HG02938 (cell line): ENCODE results near the gene HAGH.
"Not testable (repeated sequence)": the region's sequence is repeated elsewhere in the genome, so short reads cannot be mapped to it uniquely, and the experiment has no call there.

ENCODE experiments used
- ATAC-seq: cut with Tn5 transposase; IDR thresholded peaks from one replicate; pipeline ENCODE4 v1.9.1; 2021; ENCODE audit warnings: mild to moderate bottlenecking, moderate library complexity; ENCODE audit not compliant: unreplicated experiment

HAGH gene

DNA sequence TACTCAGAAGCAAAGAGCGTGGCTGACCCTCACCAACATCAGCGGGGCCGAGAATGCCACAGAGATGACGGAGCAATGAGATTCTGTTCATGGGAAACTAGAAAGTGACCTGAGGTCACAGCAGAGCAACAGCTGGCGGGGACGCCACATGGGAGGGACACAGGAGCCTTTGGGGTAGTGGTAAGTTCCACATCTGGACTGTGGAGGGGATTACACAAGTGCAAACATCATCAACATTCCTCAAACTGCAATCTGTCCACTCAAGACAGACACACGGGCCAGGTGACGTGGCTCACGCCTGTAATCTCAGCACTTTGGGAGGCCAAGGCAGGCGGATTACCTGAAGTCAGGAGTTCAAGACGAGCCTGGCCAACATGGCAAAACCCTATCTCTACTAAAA lies 11.2 kb downstream of the HAGH start:
- no peak for ATAC-seq

- ATAC-seq: no peak
These were observed 13.9 kb downstream of the HAGH start for GRCh38 chr16:1812732-1813163.

GRCh38 chr16:1810536-1810935 lies 16.1 kb downstream of the HAGH start:
- no peak for ATAC-seq

- no peak for ATAC-seq
These were observed 16.5 kb downstream of the HAGH start for GRCh38 chr16:1810106-1810505.

GRCh38 chr16:1809281-1809801 lies 17.3 kb downstream of the HAGH start:
- no peak for ATAC-seq

DNA sequence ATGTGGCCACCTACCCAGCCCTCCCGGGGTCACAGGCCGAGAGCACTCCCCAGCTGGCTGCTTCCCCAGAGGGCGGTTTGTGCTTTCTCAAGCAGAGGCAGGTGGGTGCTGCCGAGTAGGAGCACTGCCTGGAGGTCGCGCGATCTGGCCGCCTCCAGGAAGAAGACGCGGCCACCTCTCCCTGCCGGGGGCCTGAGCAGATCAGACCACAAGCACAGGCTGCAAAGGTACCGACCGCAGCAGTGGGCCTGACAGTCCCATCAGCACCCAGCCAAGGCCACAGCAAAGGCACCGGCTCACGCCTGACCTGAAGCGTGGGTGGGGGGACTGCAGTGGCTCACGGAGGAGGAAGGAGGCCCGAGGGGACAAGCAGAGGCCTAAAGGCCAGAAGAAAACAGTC lies 17.9 kb downstream of the HAGH start:
- ATAC-seq: no peak

DNA sequence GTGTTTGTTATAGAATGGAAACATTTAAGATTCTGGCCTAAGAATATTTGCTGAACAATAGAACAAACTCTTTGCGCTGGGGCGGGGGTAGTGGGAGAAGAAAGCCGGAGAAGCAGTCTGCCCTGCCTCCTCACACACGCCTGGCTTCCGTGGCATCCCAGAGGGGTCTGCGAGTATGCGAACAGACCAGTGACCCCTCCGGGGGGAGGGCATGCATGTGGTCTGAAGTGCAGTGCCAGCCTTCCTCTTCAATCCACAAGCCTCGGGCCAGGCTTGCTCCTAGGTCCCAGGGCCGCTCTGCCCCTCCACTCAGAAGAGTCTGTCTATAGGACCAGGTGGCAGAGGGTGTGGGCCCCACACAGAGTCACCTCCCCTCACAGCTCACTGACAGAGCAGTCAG lies 19.0 kb downstream of the HAGH start:
- no peak for ATAC-seq

DNA sequence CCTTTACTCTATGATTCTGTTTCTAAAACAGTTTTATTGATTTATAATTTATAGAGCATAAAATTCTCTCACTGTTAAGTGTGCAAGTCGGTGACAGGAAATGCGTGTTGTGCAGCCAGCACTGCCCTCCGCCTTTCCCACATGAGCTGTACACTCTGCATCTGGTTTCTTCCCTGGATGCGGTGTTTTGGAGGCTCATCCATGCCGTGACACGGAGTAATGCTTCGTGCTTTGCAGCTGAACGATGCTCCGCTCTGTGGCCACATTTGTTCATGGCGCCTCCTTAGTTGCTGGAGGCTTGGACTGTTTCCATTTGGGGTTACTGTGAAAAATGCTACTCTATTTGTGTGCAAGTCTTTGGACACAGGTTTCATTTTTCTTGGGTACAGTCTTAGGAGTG lies 25.9 kb downstream of the HAGH start:
- ATAC-seq: no peak

GRCh38 chr16:1799263-1799662 lies 27.4 kb downstream of the HAGH start:
- not testable (repeated sequence) for ATAC-seq

GRCh38 chr16:1794908-1795666 lies 31.5 kb downstream of the HAGH start:
- ATAC-seq: no peak

DNA sequence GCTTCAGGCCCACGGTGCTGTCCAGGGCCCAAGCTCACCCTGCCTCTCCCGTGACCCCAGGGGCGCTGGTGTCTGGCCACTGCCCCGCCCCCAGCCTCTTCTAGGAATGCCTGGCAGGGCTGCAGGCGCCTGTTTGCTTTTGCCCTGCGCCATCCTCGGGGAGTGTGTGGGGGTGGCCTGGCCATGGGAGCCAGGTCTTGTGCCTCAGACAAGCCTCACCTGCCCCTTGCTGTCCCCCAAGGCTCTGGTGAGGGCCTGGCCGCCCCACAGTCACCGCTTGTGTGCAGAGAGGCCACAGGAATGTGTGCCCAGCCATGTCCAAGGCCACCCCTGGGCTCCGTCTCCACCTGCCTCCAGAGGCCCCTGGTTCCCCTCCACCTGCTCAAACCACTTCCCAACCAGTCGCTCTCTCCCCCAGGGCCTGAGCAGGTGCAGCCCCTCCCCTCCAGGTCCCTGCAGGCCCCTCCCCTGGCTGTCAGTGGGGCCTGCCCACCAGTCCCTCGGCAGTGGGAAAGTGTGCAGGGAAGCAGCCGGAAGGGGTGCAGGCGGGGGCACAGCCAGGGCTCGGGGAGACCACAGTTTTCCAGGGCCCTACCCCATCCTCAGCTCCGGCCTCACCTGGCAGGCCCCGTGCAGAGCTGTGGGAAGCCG lies 32.3 kb downstream of the HAGH start:
- ATAC-seq: no peak

GRCh38 chr16:1793578-1794220 lies 32.9 kb downstream of the HAGH start, which contains the start of gene IGFALS:
Gene IGFALS, minus strand, starts transcription at chr16:1793705. Its CDS starts 53 bp downstream, at chr16:1793652.
- no peak for ATAC-seq

GRCh38 chr16:1792836-1793577 lies 33.6 kb downstream of the HAGH start:
- no peak for ATAC-seq

GRCh38 chr16:1791943-1792812 lies 34.4 kb downstream of the HAGH start:
- ATAC-seq: no peak

DNA sequence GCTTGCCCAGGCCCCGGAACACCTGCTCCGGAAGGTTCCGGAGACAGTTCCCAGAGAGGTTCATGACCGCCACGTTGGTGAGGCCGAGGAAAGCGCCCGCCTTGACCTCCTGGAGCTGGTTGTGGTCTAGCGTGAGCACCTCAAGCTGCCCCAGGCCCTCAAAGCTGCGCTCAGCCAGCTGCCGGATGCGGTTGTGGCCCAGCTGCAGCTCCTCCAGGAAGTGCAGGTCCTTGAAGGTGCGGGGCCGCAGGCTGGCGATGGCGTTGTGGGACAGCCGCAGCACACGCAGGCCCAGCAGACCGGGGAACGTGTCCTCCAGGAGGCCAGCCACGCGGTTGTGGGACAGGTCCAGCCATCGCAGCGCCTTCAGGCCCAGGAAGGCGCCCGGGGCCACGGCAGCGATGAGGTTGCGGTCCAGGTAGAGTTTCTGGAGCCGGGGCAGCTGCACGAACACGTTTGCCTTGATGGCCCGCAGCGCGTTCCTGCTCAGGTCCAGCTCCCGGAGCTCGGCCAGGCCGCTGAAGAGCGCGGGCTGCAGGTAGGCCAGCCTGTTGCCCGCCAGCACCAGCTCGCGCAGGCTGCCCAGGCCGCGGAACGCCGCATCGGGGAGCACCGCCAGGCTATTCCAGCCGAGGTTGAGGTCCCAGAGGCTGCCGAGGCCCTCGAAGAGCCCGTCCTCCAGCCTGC lies 35.2 kb downstream of the HAGH start:
- ATAC-seq: no peak

- ATAC-seq: no peak
These were observed 35.9 kb downstream of the HAGH start for GRCh38 chr16:1790611-1791255.

- ATAC-seq: no peak
These were observed 36.4 kb downstream of the HAGH start for GRCh38 chr16:1790261-1790610.

DNA sequence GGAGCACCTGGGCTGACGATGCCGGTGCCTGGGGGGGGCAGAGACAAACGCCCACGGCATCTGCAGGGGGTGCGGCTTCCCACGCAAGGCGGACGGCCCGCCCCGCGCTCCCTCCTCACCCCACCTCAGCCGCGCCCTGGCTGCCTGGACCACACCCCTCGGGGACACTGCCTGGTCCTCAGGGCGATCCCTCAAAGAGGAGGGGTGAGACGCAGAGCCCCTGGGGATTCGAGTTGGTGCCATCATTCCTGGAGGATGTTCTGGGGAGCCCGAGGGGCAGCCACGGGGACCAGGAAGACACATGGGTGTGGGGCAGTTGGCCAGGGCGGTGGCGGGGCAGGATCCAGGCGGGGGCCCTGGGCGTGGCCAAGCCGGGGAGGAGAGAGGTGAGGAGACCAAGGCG lies 37.0 kb downstream of the HAGH start:
- no peak for ATAC-seq

DNA sequence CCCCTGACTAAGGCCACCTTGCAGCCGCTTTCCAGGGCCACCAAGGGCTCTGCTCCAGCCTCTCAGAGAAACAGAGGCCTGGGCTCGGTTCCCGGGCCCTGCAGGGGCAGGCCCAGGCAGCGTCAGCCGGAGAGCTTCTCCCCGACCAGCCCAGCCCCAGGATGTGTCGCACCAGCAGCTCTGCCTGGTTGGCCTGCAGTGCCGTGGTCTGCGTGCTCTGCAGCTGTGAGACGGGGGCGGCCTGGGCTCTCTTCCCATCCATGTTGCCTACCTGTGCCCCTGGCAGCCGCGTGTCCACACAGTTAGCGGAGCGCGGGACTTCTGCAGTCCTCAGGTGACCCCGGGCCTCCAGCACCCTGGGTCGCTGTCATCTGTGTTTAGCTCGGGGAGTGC lies 37.9 kb downstream of the HAGH start:
- ATAC-seq: no peak
